Measurements from ENCODE around the gene B4GAT1. TPM values are rescaled to one million over a fixed set of nuclear protein-coding genes. Genes with fewer than 3 reads are reported as not detected.

Gene B4GAT1
- total and polyA plus RNA-seq, 10 donors = 4.3 to 23.4 (median 10.5) TPM

DNA sequence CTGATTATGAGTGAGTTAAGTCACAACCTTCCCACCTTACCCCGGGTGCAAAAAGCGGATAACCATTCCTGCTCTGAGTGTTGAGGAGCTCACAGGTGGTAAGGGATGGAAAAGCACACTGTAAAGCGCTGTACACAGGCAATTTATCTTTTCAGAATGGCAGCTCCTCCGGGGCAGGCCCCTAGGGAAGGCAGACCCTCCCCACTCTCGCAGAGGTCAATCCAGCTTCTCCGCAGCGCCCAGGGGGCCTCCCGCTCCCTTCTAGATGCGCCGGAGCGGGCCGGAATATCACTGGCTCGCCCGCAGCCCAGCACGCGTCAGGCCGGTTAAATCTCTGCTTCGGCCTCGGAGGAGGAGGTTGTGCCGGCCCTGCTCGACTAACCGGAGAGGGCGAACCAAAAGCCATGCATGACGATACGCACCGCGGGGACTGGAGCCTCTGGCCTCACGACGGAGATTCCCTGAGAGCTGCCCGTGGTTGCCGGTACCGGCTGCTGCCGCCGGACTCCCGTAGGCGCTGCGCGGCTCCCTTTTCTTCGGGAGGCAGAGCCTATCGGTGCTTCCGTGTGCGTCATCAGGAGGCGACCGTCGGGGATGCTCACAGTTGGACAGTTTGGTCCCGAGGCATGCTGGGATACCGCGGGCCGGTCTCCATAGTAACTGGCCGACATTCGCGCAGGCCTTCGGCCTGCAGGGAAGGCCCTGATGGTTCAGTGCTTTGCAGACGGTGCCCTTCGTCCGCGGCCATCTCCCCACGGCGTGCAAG, 2.7 kb downstream of the B4GAT1 start, which contains the start of gene BRMS1:
BRMS1 (minus strand) TSS at position 555 of the 766 bp plus-strand sequence. CDS start 2,870 bp downstream, outside the sequence.
- peak within 1 kb of the TSS; percentile 90 to 99 (median 98) for H3K4me3 ChIP-seq
- peaks cover 7 to 34% (median 25%) of the 10 kb centered on the region in 6 donors for H3K36me3 ChIP-seq
- intact Hi-C loops (cut with DNase I; ENCODE audit: low total_unique reads) = no loop called here
- H3K9me3 ChIP-seq = no peaks in the 10 kb centered on the region
- H3K27me3 ChIP-seq (replicated peaks in 1 of 7) = peaks cover 0 to 5% (median 0%) of the 10 kb centered on the region in 7 donors
- peak; percentile 100 for DNase-seq
- peaks cover 34 to 70% (median 49%) of the 10 kb centered on the region in 6 donors for H3K4me1 ChIP-seq
- 0 to 1% (median 1%) methylated on average over 33 to 59 of the region's 59 CpGs for WGBS, 5 donors
- H3K27ac ChIP-seq = peak within 1 kb of the TSS; percentile 68 to 92 (median 82)
- TF ChIP-seq POLR2AphosphoS5 (IDR thresholded peaks at IDR 0.05) (peak; percentile 98), POLR2A (IDR thresholded peaks at IDR 0.05) (peak in 2 of 3 donors; percentile 81)
- TF ChIP-seq, protein P1, sequence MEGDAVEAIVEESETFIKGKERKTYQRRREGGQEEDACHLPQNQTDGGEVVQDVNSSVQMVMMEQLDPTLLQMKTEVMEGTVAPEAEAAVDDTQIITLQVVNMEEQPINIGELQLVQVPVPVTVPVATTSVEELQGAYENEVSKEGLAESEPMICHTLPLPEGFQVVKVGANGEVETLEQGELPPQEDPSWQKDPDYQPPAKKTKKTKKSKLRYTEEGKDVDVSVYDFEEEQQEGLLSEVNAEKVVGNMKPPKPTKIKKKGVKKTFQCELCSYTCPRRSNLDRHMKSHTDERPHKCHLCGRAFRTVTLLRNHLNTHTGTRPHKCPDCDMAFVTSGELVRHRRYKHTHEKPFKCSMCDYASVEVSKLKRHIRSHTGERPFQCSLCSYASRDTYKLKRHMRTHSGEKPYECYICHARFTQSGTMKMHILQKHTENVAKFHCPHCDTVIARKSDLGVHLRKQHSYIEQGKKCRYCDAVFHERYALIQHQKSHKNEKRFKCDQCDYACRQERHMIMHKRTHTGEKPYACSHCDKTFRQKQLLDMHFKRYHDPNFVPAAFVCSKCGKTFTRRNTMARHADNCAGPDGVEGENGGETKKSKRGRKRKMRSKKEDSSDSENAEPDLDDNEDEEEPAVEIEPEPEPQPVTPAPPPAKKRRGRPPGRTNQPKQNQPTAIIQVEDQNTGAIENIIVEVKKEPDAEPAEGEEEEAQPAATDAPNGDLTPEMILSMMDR (IDR thresholded peaks at IDR 0.05 in 8 of 11, conservative IDR thresholded peaks at IDR 0.05 in 3 of 11) = peak in 10 of 11 experiments; percentile 8 to 58 (median 32)

DNA sequence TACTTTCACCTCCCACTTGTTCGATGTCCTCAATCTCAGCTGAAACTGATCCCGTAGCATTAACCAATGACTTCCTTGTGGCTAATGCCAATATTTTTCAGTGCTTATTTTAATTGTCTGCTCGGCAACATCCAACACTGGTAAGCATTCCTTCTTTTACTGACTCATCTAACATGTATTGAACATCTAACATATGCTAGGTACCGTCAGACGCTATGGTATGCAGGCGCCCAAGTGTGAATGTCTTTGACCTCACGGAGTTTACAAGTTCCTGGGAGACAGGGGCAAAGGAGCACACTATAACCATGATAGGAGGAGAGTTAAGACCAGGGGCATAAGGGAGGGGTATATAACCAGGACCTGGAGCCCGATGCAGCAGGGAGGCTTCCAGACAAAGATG, 4.3 kb downstream of the B4GAT1 start:
- WGBS, 5 donors = 90 to 97% (median 93%) methylated on average over 8 of the region's 8 CpGs
- H3K9me3 ChIP-seq = no peaks in the 10 kb centered on the region
- H3K27me3 ChIP-seq (replicated peaks in 1 of 7) = peaks cover 0 to 5% (median 0%) of the 10 kb centered on the region in 7 donors
- H3K4me1 ChIP-seq = peaks cover 34 to 60% (median 46%) of the 10 kb centered on the region in 6 donors
- no peak for TF ChIP-seq POLR2A (IDR thresholded peaks at IDR 0.05)
- TF ChIP-seq, protein P1 (IDR thresholded peaks at IDR 0.05 in 8 of 11, conservative IDR thresholded peaks at IDR 0.05 in 3 of 11) = no peak
- TF ChIP-seq POLR2AphosphoS5 (IDR thresholded peaks at IDR 0.05) = no peak
- peak overlapping the region in 1 of 8 donors; percentile 92 for H3K4me3 ChIP-seq
- peak; percentile 10 for DNase-seq
- H3K36me3 ChIP-seq = peaks cover 7 to 50% (median 41%) of the 10 kb centered on the region in 6 donors
- intact Hi-C loops (cut with DNase I; ENCODE audit: low total_unique reads) = no loop called here
- no peak overlapping the region for H3K27ac ChIP-seq

DNA sequence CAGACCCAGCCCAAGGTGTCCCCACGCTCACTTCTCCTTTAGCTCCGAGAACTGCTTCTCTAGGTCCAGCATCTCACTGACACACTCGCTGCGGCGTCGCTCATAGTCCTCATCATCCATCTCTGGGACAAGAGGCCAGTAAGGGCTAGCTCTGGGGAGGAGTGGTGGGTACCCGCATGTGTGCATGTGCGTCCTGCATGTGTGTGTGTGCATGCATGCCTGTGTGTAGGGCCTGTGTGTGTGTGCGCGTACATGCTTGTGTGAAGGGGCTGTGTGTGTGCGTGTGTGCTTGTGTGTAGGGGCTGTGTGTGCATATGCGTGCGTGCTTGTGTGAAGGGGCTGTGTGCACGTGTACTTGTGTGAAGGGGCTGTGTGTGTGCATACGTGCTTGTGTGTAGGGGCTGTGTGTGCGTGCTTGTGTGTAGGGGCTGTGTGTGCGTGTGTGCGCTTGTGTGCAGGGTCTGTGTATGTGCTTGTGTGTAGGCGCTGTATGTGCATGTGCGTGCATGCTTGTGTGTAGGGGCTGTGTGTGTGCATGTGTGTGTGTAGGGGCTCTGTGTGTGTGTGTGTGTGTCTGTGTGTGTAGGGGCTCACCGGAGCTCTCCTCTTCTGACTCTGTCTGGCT, 5.8 kb downstream of the B4GAT1 start:
- intact Hi-C loops (cut with DNase I; ENCODE audit: low total_unique reads) = no loop called here
- Histone ChIP-seq H3K36me3 (peaks cover 7 to 63% (median 53%) of the 10 kb centered on the region in 6 donors), H3K27ac (no peak overlapping the region), H3K4me3 (no peak overlapping the region), H3K27me3 (replicated peaks in 1 of 7) (no peaks in the 10 kb centered on the region), H3K9me3 (no peaks in the 10 kb centered on the region), H3K4me1 (peaks cover 35 to 64% (median 47%) of the 10 kb centered on the region in 6 donors)
- WGBS, 5 donors = 93 to 99% (median 97%) methylated on average over 21 of the region's 21 CpGs
- DNase-seq = peak; percentile 56
- no peak for TF ChIP-seq POLR2A (IDR thresholded peaks at IDR 0.05)
- TF ChIP-seq, protein P1 (IDR thresholded peaks at IDR 0.05 in 8 of 11, conservative IDR thresholded peaks at IDR 0.05 in 3 of 11) = no peak
- no peak for TF ChIP-seq POLR2AphosphoS5 (IDR thresholded peaks at IDR 0.05)

All from spleen (tissue), 11 donors.